Measurements from ENCODE around the gene VSX2.

The VSX2 gene

DNA sequence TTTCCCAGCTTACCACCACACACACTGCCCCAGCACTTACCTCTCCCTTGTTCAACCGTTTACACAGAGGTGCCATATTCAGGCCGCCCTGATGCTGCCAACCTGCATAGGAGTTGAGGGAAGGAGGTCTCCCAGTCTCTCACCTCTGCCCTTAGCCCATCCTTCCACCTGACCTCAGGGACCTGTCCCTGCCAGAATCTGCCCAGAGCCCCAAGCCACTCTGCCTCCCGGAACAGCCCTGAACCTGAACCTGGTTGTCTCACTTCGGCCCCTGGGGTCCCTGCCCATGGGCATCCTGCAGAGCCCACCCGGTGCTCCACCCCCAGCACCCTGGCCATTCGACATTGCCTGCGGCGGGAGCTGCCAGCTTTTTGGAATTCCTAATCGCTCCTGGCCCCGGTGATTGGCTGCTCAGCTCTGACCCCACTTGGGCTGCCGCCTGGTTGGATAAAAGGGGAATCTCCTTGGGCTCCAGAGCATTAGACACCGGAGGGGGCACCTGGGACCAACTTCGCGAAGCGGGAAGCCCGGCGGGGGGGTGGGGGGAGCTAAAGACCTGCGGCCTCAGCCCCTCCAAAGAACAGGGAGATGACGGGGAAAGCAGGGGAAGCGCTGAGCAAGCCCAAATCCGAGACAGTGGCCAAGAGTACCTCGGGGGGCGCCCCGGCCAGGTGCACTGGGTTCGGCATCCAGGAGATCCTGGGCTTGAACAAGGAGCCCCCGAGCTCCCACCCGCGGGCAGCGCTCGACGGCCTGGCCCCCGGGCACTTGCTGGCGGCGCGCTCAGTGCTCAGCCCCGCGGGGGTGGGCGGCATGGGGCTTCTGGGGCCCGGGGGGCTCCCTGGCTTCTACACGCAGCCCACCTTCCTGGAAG lies at the start of gene VSX2:
Gene VSX2, plus strand, starts transcription at position 476 of the 874 bp plus-strand sequence. Its CDS starts 113 bp downstream, at position 589.
- H3K4me3 Mint-ChIP-seq = no peak within 1 kb of the TSS
- H3K27ac Mint-ChIP-seq = no peak within 1 kb of the TSS
- H3K4me1 Mint-ChIP-seq = peaks cover 10% of the 10 kb centered on the region
- H3K36me3 Mint-ChIP-seq = no peaks in the 10 kb centered on the region
- peaks cover 99% of the 10 kb centered on the region for H3K27me3 Mint-ChIP-seq
- CTCF ChIA-PET = interaction anchor here (0.9 kb wide), 1 partner anchor 18 kb away, joined by 3 read pairs; no protein-coding TSS in a partner anchor
- H3K9me3 Mint-ChIP-seq = no peaks in the 10 kb centered on the region
- no peak for DNase-seq

DNA sequence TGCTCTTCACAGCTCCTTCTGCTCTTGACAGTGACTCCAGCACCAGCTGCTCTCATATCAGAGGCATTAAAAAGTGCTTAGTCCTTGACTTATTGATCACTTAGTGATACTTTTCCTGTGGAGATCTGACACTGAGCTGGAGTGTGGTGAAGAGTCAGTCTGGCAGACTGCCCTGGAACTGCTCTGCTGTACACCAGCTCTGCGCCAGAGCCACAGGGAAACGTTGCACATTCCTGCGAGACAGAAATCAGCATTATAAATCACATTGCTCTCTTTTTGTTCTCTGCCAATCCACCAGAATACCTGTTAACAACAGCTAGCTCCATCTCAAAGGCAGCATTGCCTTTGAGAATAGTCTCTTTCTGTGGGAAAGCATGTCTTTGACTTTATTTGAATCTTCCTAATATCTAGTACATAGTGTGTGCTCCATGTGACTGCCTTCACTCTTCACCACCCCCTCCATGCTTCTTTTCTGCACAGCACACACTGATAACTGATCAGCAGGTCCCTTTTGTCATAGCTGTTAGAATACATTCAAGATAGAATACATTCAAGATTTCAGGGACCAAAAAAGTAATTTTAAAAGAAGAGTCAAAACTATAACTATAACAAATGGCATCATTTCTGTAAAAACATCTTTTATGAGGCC lies 48.2 kb upstream of the VSX2 start:
- H3K36me3 Mint-ChIP-seq = no peaks in the 10 kb centered on the region
- CTCF ChIA-PET = interaction anchor here (0.8 kb wide), 1 partner anchor 11 kb away, joined by 4 read pairs; no protein-coding TSS in a partner anchor
- no peak for DNase-seq
- H3K4me1 Mint-ChIP-seq = no peaks in the 10 kb centered on the region
- H3K27me3 Mint-ChIP-seq = no peaks in the 10 kb centered on the region
- no peaks in the 10 kb centered on the region for H3K9me3 Mint-ChIP-seq
- no peak overlapping the region for H3K27ac Mint-ChIP-seq
- H3K4me3 Mint-ChIP-seq = no peak overlapping the region

DNA sequence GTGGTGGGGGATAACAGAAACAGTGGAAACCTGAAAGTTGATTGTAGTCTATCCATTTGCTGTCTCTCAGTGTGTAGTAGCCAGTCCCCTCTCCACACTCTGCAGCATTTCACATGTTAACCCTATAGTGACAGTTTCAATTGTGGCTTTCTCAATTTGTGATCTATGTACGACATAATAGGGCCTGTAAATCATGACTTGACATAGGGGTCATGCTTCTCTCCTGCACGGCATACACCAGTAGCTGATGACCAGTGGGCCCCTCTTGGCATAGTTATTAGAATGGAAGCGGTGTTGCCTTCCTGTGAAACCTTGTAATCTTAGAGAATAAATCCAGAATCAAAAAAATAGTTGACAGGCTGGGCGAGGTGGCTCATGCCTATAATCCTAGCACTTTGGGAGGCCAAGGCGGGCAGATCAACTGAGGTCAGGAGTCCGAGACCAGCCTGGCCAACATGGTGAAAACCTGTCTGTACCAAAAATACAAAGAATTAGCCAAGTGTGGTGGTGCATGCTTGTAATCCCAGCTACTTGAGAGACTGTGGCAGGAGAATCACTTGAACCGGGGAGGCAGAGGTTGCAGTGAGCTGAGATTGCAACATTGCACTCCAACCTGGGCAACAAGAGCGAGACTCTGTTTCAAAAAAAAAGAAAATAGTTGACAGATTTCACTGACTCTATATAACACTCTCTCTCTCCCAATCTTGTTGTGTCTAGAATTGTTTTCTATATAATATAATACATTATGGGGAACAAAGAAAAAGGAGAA lies 44.6 kb upstream of the VSX2 start:
- no peaks in the 10 kb centered on the region for H3K27me3 Mint-ChIP-seq
- no peak overlapping the region for H3K4me3 Mint-ChIP-seq
- no peaks in the 10 kb centered on the region for H3K4me1 Mint-ChIP-seq
- H3K27ac Mint-ChIP-seq = no peak overlapping the region
- no peaks in the 10 kb centered on the region for H3K9me3 Mint-ChIP-seq
- no peak for DNase-seq
- H3K36me3 Mint-ChIP-seq = peaks cover 9% of the 10 kb centered on the region
- CTCF ChIA-PET = interaction anchor here (0.7 kb wide), 1 partner anchor 16 kb away, joined by 3 read pairs; no protein-coding TSS in a partner anchor

DNA sequence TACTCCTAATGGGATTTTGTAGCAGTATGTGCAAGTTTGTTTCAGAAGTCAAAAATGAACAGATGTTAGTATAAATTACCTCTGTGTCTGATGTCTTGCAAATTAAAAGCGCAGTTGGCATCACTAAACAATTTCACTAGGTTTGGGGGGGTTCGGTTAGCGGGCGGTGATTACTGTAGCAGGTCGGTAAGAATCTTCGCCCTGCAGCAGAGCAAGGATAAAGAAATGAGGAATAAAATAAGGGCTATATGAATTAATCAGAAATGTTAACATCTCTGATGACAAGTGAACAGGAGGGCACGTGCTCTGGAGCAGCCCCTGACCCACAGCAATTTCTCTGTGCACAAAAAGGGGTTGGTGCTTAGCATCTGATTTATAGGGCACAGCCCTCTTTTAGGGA lies 43.6 kb upstream of the VSX2 start:
- Mint-ChIP-seq H3K4me1 (no peaks in the 10 kb centered on the region), H3K36me3 (peaks cover 14% of the 10 kb centered on the region), H3K27me3 (no peaks in the 10 kb centered on the region), H3K4me3 (no peak overlapping the region), H3K9me3 (no peaks in the 10 kb centered on the region), H3K27ac (no peak overlapping the region)
- DNase-seq = no peak
- CTCF ChIA-PET = no interaction called here

DNA sequence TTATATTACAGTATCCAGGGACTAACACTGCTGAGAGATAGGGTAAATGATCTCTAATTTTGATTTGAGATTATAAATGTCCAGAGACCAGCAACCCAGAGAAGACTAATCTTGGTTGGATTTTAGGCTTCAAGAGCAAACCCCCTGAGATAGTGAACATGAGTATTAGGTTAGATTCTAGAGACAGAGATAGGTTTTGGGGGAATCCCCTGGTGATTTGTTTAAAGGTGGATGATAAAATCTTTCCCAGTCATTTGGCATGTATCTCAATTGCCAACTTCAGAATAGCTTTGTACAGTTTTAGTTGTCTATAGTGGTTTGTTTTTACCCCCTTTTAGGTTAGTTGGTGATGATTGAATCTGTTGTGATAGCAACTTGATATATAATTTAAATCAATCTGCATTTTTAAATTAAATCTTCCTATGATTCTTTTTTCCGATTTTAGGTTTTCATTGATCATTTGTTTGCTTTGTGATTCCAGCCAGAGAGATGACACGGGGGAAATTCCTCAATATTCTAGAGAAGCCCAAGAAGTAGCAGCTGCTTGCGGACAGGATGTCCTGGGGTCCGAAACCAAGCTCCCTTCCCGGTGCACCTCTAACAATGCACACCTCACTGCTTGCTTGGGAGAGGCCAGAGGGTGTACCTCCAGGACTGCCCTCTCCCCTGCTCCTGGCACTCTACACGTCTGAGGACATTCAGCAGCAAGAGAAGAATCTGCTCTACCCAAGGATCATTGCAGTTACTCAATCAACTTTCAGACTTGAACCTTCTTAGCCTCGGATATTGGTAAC lies 40.6 kb upstream of the VSX2 start:
- no peak overlapping the region for H3K27ac Mint-ChIP-seq
- CTCF ChIA-PET = interaction anchor here (0.6 to 1.5 kb wide), 3 partner anchors 53 to 329 kb away, joined by 3 to 4 read pairs (median 4); no protein-coding TSS in a partner anchor
- peaks cover 15% of the 10 kb centered on the region for H3K36me3 Mint-ChIP-seq
- H3K27me3 Mint-ChIP-seq = no peaks in the 10 kb centered on the region
- H3K9me3 Mint-ChIP-seq = no peaks in the 10 kb centered on the region
- no peak overlapping the region for H3K4me3 Mint-ChIP-seq
- no peak for DNase-seq
- no peaks in the 10 kb centered on the region for H3K4me1 Mint-ChIP-seq

DNA sequence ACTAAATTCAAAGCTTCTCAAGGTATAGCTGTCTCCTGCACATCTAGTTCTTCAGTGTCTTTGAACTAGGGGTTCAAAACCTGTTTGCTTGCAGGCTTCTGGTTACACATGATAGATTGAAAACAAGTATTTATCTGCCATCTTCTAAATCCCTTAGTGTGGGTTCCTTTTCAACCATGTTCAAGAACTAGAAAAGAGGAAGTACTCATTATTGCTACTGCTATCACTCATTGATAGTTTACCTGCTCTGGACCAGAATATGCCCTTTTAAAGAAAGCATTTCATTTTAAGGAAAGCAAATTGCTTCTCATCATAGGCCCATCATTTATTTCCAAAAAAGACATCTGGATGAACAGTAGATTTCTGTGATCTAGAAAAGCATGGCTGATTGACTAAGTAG lies 37.1 kb upstream of the VSX2 start:
- no peak overlapping the region for H3K4me3 Mint-ChIP-seq
- no peaks in the 10 kb centered on the region for H3K27me3 Mint-ChIP-seq
- no peaks in the 10 kb centered on the region for H3K9me3 Mint-ChIP-seq
- no peaks in the 10 kb centered on the region for H3K4me1 Mint-ChIP-seq
- H3K27ac Mint-ChIP-seq = no peak overlapping the region
- CTCF ChIA-PET = interaction anchor here (1.4 kb wide), 1 partner anchor 11 kb away, joined by 4 read pairs; no protein-coding TSS in a partner anchor
- H3K36me3 Mint-ChIP-seq = peaks cover 15% of the 10 kb centered on the region
- DNase-seq = no peak

DNA sequence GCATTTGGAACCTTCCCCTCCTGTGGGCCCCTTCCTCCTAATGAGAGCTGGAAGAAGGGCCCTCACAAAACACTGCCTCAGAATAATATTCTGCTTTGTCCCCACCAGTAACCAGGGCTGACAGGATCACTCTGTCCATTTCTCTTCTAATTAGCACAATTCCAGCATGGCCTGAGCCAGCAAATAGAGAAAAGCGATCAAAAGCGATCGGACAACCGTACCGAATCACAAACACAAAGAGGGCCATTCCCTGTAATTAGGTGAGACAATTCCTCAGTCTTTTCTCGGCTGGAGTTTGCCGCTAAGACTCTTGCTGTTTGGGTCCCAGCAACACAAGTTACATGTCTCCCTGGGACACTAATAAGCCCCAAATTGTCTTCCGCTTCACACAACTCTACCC lies 35.6 kb upstream of the VSX2 start:
- no peaks in the 10 kb centered on the region for H3K9me3 Mint-ChIP-seq
- CTCF ChIA-PET = no interaction called here
- no peaks in the 10 kb centered on the region for H3K27me3 Mint-ChIP-seq
- no peak overlapping the region for H3K27ac Mint-ChIP-seq
- H3K4me1 Mint-ChIP-seq = no peaks in the 10 kb centered on the region
- DNase-seq = no peak
- H3K36me3 Mint-ChIP-seq = peaks cover 15% of the 10 kb centered on the region
- no peak overlapping the region for H3K4me3 Mint-ChIP-seq

DNA sequence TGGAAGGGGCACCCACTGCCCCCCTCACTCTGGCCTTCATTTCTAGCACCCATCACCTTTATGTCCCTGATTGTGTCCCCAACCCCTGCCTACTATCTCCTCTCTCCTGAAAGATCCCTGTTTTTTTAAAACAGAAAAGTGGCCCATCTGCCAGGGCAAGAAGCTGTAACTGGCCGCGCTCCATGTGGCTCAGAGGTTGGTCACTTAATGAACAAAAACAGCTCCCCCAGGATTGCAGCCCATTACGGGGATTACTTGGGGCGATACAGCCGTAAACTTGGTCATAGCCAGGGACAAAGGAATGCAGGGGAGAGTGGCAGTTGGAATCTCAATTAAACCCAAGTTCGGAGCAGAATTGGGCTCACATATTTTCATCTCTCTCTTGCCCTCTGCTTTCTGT lies 34.8 kb upstream of the VSX2 start:
- DNase-seq = no peak
- Mint-ChIP-seq H3K4me1 (no peaks in the 10 kb centered on the region), H3K27me3 (no peaks in the 10 kb centered on the region), H3K27ac (no peak overlapping the region), H3K9me3 (no peaks in the 10 kb centered on the region), H3K4me3 (no peak overlapping the region), H3K36me3 (peaks cover 9% of the 10 kb centered on the region)
- CTCF ChIA-PET = no interaction called here

DNA sequence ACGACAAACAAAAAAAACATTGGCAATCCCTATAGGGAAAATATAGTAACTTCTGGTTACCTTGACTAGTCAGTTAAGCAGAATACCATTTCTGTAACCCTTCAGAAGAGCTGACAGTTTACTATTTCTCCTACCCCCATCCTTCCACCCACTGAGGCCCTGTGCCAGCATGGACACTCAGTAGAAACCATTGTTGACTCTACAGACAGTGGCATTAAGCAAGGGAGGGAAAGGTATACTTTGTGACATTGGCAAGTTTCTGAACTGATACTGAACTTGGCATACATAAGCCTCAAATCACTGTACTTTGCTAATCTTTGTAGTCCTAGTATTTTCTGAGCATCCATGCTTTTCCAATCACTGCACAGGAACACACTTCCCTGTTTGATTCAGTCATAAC lies 33.4 kb upstream of the VSX2 start:
- no peaks in the 10 kb centered on the region for H3K4me1 Mint-ChIP-seq
- H3K9me3 Mint-ChIP-seq = no peaks in the 10 kb centered on the region
- H3K4me3 Mint-ChIP-seq = no peak overlapping the region
- H3K27me3 Mint-ChIP-seq = no peaks in the 10 kb centered on the region
- no peaks in the 10 kb centered on the region for H3K36me3 Mint-ChIP-seq
- no peak overlapping the region for H3K27ac Mint-ChIP-seq
- no peak for DNase-seq
- CTCF ChIA-PET = no interaction called here

DNA sequence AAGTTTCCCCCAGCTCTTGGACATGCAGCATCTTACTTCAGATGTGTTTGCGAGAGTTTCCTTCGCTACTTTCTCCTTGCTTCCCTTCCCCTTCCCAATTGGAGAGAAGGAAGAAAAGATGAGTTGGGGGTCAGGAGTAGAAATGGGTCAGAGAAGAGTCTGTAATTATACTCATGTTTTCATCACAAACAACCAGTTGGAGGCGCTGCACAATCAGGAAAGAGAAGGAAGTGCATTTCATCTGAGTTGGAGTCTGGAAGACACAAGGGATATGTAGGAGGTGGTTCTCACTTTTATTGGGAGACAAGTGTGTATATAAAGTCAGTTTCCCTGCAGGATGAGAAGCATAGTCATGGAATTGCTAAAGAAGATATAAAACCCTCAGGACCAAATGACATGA lies 31.3 kb upstream of the VSX2 start:
- no peak overlapping the region for H3K27ac Mint-ChIP-seq
- H3K4me1 Mint-ChIP-seq = no peaks in the 10 kb centered on the region
- no peaks in the 10 kb centered on the region for H3K9me3 Mint-ChIP-seq
- H3K36me3 Mint-ChIP-seq = no peaks in the 10 kb centered on the region
- H3K27me3 Mint-ChIP-seq = peaks cover 6% of the 10 kb centered on the region
- CTCF ChIA-PET = no interaction called here
- no peak overlapping the region for H3K4me3 Mint-ChIP-seq
- DNase-seq = no peak

DNA sequence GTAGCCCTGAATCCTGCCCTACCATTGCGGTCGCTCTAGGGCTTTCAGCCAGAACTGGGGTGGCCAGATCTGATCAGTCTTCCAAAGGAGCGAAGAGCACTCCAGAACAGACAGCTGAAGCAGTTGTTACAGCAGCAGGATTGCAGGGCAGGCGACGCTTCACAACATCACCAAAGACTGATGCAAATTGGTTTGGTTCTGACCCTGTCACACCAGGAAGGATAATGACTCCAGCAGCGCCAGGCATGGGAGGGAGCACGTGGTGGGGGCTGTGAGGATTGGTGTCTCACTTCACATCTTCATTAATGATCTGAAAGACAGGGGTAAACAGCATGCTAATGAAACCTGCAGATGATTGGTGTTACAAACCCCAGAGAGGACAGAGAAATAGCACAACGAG lies 30.6 kb upstream of the VSX2 start:
- CTCF ChIA-PET = no interaction called here
- peaks cover 6% of the 10 kb centered on the region for H3K27me3 Mint-ChIP-seq
- no peaks in the 10 kb centered on the region for H3K4me1 Mint-ChIP-seq
- no peak overlapping the region for H3K27ac Mint-ChIP-seq
- H3K9me3 Mint-ChIP-seq = no peaks in the 10 kb centered on the region
- H3K36me3 Mint-ChIP-seq = no peaks in the 10 kb centered on the region
- H3K4me3 Mint-ChIP-seq = no peak overlapping the region
- no peak for DNase-seq

DNA sequence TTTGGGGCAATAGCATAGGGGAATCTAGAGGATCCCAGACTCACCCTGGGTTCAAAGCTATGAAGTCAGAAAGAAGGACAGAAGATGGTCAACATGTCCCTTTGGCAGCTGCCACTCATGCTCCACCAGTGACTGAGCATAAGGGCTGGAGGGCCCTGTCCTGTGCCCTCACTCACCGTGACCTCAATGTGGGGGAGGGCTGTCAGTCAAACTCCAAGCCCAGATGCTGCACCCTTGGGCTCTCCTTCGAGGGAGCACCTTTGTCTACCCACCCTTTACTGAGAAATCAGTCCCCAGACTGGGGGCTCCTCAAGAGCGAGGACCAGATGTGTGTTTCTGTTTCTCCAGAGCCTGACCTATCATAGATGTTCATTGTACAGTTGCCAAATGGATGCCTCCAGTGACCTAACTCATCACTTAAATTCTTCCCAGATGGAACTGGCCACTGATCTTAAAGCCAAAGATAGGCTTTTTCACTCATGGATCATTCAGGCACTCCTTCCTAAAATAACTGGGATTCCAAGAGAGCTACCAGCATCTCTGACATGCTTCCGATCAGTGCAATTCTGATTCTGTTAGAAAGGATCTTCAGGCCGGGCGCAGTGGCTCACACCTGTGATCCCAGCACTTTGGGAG lies 27.2 kb upstream of the VSX2 start:
- Mint-ChIP-seq H3K36me3 (no peaks in the 10 kb centered on the region), H3K4me3 (no peak overlapping the region), H3K9me3 (no peaks in the 10 kb centered on the region), H3K27me3 (peaks cover 29% of the 10 kb centered on the region), H3K27ac (no peak overlapping the region), H3K4me1 (no peaks in the 10 kb centered on the region)
- no peak for DNase-seq
- CTCF ChIA-PET = no interaction called here

DNA sequence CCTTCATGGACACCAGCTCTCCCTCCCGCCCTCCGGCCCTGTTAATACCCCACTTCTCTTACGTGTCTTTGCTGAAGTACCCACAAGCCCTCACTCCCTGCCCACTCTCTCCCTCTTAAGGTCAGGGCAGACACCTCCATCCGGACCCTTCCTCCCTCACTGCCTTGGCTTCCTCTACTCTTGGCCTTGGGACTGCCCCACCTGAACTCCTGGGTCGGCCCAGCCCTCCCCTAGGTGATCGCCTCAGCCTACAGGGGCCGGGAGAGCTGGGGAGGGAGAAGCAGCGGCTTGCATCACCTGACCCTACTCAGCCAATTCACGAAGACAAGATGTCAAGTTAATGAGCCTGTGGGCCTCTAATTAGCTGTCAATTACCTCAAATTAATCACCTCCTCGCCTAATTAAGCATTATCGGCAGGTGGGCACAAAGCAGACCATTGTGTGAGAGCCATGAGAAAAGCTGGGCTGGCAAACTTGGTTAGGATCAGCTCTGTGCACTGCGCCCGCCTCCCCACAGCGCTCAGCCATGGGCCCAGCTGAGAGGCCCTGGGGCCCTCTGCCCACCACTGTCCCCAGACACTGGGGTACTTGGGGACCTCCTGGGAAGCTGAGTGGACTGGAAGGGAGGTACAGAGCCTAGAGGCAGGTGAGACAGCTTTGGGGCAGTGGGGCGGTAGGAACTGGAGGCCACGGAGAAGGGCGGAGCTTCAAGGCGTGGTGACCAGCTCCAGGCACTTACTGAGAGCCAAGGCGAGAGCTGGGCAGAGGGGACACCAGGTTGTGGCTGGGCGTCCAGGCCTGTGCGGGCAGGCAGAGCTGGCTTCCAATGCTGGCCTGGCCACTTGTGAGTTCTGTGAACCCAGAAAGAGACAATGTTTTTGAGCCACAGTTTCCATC lies 25.1 kb upstream of the VSX2 start:
- no peaks in the 10 kb centered on the region for H3K36me3 Mint-ChIP-seq
- no peak overlapping the region for H3K4me3 Mint-ChIP-seq
- H3K4me1 Mint-ChIP-seq = peaks cover 2% of the 10 kb centered on the region
- H3K27ac Mint-ChIP-seq = no peak overlapping the region
- H3K9me3 Mint-ChIP-seq = no peaks in the 10 kb centered on the region
- no peak for DNase-seq
- peaks cover 48% of the 10 kb centered on the region for H3K27me3 Mint-ChIP-seq
- CTCF ChIA-PET = no interaction called here

Measured in activated naive CD4-positive, alpha-beta T cell treated with anti-CD3 and anti-CD28 coated beads, Interleukin-2, amount 10 ng/mL, durations not matched to agents 7 days and 5 days (primary cell).